SIG-M5 treated with dmso at 0.1 percent for 504 hours (cell line): ENCODE results near the gene OGDHL.
"Not testable (repeated sequence)": the region's sequence is repeated elsewhere in the genome, so short reads cannot be mapped to it uniquely, and the experiment has no call there.

Experiments
- DNase-seq: peaks from one replicate; lab custom pipeline; 2025; ENCODE audit not compliant: unreplicated experiment; lab: John Stamatoyannopoulos, UW

The OGDHL gene

GRCh38 chr10:49761789-49762565, at the start of gene OGDHL:
OGDHL (minus strand) TSS chr10:49762323; CDS start chr10:49758592, 3,731 bp downstream.
- DNase-seq: peak; percentile 42

DNA sequence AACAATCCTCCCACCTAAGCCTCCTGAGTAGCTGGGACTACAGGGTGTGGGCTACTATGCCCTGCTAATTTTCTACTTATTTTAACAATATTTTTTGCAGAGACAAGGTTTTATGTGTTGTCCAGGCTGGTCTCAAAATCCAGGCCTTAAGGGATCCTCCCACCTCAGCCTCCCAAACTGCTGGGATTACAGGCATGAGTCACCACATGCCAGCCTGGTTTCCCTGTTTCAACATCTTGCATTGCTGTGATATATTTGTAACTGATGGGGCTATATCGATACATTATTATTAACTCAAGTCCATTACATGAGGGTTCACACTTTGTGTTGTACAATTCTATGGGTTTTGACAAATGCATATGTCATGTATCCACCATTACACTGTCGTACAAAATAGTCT, 41.9 kb upstream of the OGDHL start:
- no peak for DNase-seq

DNA sequence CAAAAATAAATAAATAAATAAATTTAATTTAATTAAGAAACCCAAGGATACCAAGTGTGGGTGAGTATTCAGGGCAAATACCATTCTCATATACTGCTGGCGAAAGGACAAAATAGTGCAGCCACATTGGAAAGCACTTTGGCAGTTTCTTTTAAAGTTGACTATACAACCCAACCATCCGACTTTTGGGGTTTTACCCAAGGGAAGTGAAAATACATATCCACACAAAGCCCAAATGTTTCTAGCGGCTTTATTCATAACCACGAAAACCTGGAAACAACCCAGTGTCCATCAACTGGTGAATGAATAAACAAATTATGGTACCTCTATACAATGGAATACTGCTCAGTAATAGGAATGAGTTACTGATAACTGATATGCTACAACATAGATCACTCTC, 36.2 kb upstream of the OGDHL start:
- no peak for DNase-seq

DNA sequence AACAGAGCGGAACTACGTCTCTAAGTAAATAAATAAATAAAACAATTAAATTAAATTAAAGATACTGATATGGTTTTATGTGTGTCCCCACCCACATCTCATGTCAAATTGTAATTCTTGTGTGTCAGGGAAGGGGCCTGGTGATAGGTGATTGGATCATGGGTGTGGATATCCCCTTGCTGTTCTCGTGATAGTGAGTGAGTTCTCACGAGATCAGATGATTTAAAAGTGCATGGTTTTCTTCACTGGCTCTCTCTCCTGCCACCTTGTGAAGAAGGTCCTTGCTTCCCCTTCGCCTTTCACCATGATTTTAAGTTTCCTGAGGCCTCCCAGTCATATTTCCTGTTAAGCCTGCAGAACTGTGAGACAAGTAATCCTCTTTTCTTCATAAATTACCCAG, 29.0 kb upstream of the OGDHL start:
- DNase-seq: no peak

GRCh38 chr10:49784681-49785080, 22.6 kb upstream of the OGDHL start:
- no peak for DNase-seq

DNA sequence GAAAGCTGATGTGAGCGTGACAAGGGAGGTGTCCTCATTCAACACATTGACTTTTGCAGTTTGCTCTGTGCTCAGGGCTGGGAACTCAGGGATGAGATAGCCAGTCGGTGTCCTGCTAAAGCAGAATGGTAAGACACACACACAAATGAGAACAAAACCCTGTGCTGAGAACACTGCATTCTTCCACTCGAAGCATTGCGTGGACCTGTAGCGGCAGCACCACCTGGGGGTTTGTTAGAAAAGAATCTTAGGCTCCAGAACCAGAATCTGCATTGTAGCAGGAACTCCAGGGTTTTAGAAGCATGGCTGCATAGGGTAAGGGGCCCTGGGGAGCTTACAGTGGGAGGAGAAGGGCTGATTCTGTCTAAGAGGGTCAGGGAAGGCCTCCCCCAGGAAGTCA, 21.5 kb upstream of the OGDHL start:
- DNase-seq: no peak

DNA sequence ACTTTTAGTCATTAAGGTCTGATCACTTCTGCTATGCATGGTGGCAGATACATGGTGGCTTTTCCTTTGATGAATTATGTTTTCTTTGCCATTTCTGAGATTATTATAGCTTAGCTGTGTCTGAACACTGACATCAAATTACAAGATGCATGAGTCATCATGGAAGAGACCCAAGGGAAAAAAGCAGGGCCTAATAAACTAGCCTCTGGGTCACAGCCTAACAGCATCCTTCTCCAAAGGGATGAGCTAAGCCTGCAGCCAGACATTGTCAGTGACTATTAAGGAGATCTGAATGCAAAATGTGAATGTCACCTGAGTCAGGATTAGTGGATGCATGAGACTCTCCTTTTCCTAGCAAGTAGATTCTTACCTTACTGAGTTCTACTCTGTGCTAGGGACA, 19.1 kb upstream of the OGDHL start:
- no peak for DNase-seq

- DNase-seq: no peak
Observed at GRCh38 chr10:49778197-49778596, 16.1 kb upstream of the OGDHL start.

GRCh38 chr10:49776851-49777250, 14.7 kb upstream of the OGDHL start:
- no peak for DNase-seq

DNA sequence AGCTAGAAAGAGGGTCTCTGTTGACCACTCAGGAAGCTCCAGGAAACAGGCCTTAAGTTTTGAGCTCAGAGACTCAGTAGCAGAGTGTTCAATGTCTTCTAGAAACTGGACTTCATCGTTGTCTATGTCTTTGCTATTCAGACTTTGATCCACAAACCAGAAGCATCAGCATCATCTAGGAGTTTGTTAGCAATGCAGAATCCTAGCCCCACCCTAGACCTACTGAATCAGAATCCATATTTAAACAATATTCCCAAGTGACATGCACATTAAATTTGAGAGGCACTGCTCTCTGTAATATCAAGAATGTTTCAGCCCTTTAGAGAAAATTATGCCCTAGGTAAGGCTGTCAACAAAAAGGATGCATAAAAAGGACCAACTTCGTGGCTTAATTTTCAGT, 12.9 kb upstream of the OGDHL start:
- no peak for DNase-seq

GRCh38 chr10:49772944-49773343, 10.8 kb upstream of the OGDHL start:
- not testable (repeated sequence) for DNase-seq

- not testable (repeated sequence) for DNase-seq
Observed at GRCh38 chr10:49771046-49771445, 8.9 kb upstream of the OGDHL start.

DNA sequence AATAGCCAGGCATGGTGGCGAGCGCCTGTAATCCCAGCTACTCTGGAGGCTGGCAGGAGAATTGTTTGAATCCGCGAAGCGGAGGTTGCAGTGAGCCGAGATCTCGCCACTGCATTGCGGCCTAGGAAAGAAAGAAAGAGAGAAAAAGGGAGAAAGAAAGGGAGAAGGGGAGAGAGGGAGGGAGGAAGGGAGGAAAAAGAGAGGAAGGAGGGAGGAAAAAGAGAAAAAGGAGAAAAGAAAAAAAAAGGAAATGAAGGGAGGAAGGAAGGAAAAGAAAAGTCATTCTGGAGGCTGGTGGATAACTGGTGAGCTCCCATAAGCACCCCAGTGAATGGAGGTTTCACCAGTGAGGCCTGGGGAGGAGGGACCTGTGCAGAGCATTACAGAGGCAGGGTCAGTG, 7.6 kb upstream of the OGDHL start:
- DNase-seq: no peak

- no peak for DNase-seq
Observed at GRCh38 chr10:49768731-49769130, 6.6 kb upstream of the OGDHL start.

DNA sequence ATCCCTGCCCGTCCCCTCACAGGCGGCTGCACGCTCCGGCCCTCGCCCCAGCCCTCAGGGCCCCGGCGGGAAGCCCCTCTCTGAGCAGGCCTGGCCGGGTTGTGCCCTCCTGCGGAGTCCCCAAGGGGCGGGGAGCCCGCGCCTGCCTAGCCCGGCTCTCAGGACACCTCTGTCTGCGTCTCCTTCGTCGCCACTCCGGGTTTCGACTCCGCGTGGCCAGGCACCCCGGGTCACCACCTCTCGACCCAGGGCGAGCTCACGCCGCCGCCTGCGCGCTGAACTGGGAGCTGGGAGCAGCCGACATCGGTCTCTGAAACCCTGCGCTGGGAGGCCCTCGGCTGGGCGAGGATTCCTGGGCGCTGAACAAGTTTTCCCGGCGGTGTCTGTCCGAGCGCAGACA, 6.2 kb upstream of the OGDHL start:
- DNase-seq: no peak

- no peak for DNase-seq
Observed at GRCh38 chr10:49767752-49768151, 5.6 kb upstream of the OGDHL start.

- no peak for DNase-seq
Observed at GRCh38 chr10:49766484-49766883, 4.4 kb upstream of the OGDHL start.

- DNase-seq: no peak
Observed at GRCh38 chr10:49762566-49762877, 399 bp upstream of the OGDHL start.

GRCh38 chr10:49761201-49761788, 828 bp downstream of the OGDHL start:
- no peak for DNase-seq

DNA sequence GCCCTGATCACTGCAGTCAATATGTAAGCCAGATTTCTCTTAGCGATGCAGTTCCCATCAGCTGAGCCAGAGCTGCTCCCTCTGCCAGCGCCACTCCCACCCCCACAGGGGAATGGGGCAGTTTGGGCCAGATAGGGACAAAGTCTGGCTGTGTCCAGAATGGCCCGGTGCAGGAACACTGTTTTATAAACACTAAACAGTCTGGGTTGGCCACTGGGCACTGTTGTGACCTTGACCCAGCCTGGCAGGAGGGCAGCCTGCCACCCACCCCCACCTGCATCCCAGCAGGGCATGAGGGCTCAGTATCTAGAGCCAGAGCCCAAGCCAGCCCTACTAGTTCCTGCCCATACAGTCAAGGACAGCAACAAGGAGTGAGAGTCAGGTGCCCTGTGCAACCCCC, 1.3 kb downstream of the OGDHL start:
- no peak for DNase-seq

GRCh38 chr10:49759787-49760551, 2.2 kb downstream of the OGDHL start:
- DNase-seq: no peak

DNA sequence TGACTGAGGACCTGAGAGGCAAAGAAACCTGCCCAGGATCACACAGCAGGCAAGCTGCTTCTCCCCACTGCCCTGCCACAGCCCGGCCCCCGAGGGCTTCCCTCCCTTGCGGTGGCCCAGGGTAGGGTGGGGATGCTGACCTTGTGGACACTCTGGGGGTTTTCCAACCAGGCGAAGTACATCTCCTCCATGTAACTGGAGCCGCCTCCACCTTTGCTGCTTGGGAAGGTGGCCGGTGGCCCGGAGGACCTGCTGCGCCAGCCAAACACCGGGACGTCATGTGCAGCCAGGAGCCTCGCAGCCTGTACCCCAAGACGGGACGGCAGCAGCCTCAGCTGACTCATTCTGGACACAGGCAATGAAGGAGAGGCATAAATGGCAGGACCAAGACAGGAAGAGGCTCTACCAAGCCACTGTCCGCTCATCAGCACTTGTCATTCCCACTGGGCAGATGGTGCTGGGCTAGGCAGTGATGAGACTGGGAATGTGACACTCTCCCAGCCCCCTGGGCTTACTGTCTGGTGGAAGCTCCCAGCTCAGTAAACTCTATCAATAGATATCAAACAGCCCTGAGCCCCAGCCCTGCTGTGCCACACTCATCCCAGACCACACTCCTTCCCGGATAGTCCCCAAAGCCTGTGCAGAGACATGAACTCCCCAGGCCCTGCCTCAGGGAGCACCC, 3.7 kb downstream of the OGDHL start:
- DNase-seq: no peak
